Spinal cord (tissue), 10 donors: ENCODE measurements around the gene LARP1. TPM values are rescaled to one million over a fixed set of nuclear protein-coding genes. Genes with fewer than 3 reads are reported as not detected.

Source experiments
- DNase-seq, 6 donors: peaks; one replicate each; pipeline versions ENCODE4 v3.0.0 to v3.0.0-alpha.2; 2013 to 2015; ENCODE audit warnings: low spot score in 6 of 6, low read depth in 4 of 6
- H3K27ac ChIP-seq: one replicate; pipeline ENCODE4 v1.5.1; 2013; ENCODE audit warnings: low read depth, low read length, control low read depth
- H3K27me3 ChIP-seq: one replicate; pipeline ENCODE4 v1.6.1; 2013; ENCODE audit warnings: low read length; ENCODE audit not compliant: control insufficient read depth, insufficient read depth
- H3K36me3 ChIP-seq: one replicate; pipeline ENCODE4 v1.6.1; 2013; ENCODE audit warnings: low read length; ENCODE audit not compliant: control insufficient read depth, insufficient read depth
- H3K4me1 ChIP-seq: one replicate; pipeline ENCODE4 v1.6.1; 2013; ENCODE audit warnings: low read length; ENCODE audit not compliant: control insufficient read depth, insufficient read depth
- H3K4me3 ChIP-seq: one replicate; pipeline ENCODE4 v1.5.1; 2013; ENCODE audit warnings: low read depth, low read length, control low read depth
- H3K9me3 ChIP-seq: one replicate; pipeline ENCODE4 v1.6.1; 2013; ENCODE audit warnings: low read length; ENCODE audit not compliant: control insufficient read depth, insufficient read depth
- WGBS: methylation state at CpG from one replicate; pipeline ENCODE4 v1.1.5; 2013; ENCODE audit warnings: missing lambda C conversion rate; ENCODE audit not compliant: insufficient coverage; 5-methylcytosine and 5-hydroxymethylcytosine counted together
- polyA plus RNA-seq, 2 donors: library from polyadenylated mRNA; unstranded; fragments of 120-200 nt; gene quantifications; one replicate each; pipeline ENCODE4 v1.2.1, GENCODE V29; 2013; ENCODE audit not compliant: insufficient read length in 2 of 2
- total RNA-seq, 2 donors: library from RNA; depleted of rRNA in 1 of 2; stranded (reverse); fragments of 120-200 nt in 1 of 2; fragments of >200 nt in 1 of 2; gene quantifications; one replicate each; pipeline versions ENCODE4 v1.2.3 to v1.2.4, GENCODE V29; 2013 to 2014
- donor health status: healthy.

Gene LARP1
- total and polyA plus RNA-seq, 4 donors, result 59.0 to 136 (median 96.1) TPM

- Histone ChIP-seq H3K27ac (no peak overlapping the region), H3K27me3 (no peaks in the 10 kb centered on the region), H3K36me3 (no peaks in the 10 kb centered on the region), H3K4me3 (no peak overlapping the region), H3K9me3 (no peaks in the 10 kb centered on the region), H3K4me1 (peaks cover 27% of the 10 kb centered on the region)
- 100% methylated on average over 1 of the region's 1 CpG for WGBS
- no peak for DNase-seq
Measured at GRCh38 chr5:154782812-154783592, 27.8 kb downstream of the LARP1 start.

GRCh38 chr5:154783774-154784460 is 28.7 kb downstream of the LARP1 start:
- H3K4me1 ChIP-seq, result peaks cover 31% of the 10 kb centered on the region
- 73% methylated on average over 2 of the region's 11 CpGs for WGBS
- peak in 1 of 6 donors; percentile 43 for DNase-seq
- H3K27me3 ChIP-seq, result no peaks in the 10 kb centered on the region
- no peak overlapping the region for H3K4me3 ChIP-seq
- no peaks in the 10 kb centered on the region for H3K36me3 ChIP-seq
- H3K27ac ChIP-seq, result no peak overlapping the region
- H3K9me3 ChIP-seq, result no peaks in the 10 kb centered on the region

GRCh38 chr5:154784856-154785255 is 29.7 kb downstream of the LARP1 start:
- no peaks in the 10 kb centered on the region for H3K9me3 ChIP-seq
- no peaks in the 10 kb centered on the region for H3K27me3 ChIP-seq
- no peak for DNase-seq
- no peak overlapping the region for H3K27ac ChIP-seq
- H3K36me3 ChIP-seq, result no peaks in the 10 kb centered on the region
- H3K4me1 ChIP-seq, result peaks cover 27% of the 10 kb centered on the region
- whole genome bisulfite sequencing, result no CpG with 5 or more reads among the region's 2 CpGs
- no peak overlapping the region for H3K4me3 ChIP-seq

- 78% methylated on average over 1 of the region's 2 CpGs for WGBS
- H3K9me3 ChIP-seq, result no peaks in the 10 kb centered on the region
- H3K4me1 ChIP-seq, result peaks cover 25% of the 10 kb centered on the region
- no peak overlapping the region for H3K4me3 ChIP-seq
- peaks cover 8% of the 10 kb centered on the region for H3K36me3 ChIP-seq
- no peak for DNase-seq
- no peaks in the 10 kb centered on the region for H3K27me3 ChIP-seq
- no peak overlapping the region for H3K27ac ChIP-seq
Measured at GRCh38 chr5:154786414-154786813, 31.2 kb downstream of the LARP1 start.

- no peaks in the 10 kb centered on the region for H3K27me3 ChIP-seq
- H3K4me3 ChIP-seq, result no peak overlapping the region
- 100% methylated on average over 4 of the region's 5 CpGs for whole genome bisulfite sequencing
- H3K27ac ChIP-seq, result no peak overlapping the region
- peaks cover 19% of the 10 kb centered on the region for H3K36me3 ChIP-seq
- peaks cover 13% of the 10 kb centered on the region for H3K4me1 ChIP-seq
- DNase-seq, result no peak
- no peaks in the 10 kb centered on the region for H3K9me3 ChIP-seq
Measured at GRCh38 chr5:154788212-154788611, 33.0 kb downstream of the LARP1 start.

GRCh38 chr5:154791535-154791934 is 36.4 kb downstream of the LARP1 start:
- no peak overlapping the region for H3K4me3 ChIP-seq
- H3K9me3 ChIP-seq, result no peaks in the 10 kb centered on the region
- peaks cover 31% of the 10 kb centered on the region for H3K36me3 ChIP-seq
- peaks cover 4% of the 10 kb centered on the region for H3K4me1 ChIP-seq
- no peak overlapping the region for H3K27ac ChIP-seq
- WGBS, result 84% methylated on average over 2 of the region's 3 CpGs
- no peaks in the 10 kb centered on the region for H3K27me3 ChIP-seq
- DNase-seq, result no peak

DNA sequence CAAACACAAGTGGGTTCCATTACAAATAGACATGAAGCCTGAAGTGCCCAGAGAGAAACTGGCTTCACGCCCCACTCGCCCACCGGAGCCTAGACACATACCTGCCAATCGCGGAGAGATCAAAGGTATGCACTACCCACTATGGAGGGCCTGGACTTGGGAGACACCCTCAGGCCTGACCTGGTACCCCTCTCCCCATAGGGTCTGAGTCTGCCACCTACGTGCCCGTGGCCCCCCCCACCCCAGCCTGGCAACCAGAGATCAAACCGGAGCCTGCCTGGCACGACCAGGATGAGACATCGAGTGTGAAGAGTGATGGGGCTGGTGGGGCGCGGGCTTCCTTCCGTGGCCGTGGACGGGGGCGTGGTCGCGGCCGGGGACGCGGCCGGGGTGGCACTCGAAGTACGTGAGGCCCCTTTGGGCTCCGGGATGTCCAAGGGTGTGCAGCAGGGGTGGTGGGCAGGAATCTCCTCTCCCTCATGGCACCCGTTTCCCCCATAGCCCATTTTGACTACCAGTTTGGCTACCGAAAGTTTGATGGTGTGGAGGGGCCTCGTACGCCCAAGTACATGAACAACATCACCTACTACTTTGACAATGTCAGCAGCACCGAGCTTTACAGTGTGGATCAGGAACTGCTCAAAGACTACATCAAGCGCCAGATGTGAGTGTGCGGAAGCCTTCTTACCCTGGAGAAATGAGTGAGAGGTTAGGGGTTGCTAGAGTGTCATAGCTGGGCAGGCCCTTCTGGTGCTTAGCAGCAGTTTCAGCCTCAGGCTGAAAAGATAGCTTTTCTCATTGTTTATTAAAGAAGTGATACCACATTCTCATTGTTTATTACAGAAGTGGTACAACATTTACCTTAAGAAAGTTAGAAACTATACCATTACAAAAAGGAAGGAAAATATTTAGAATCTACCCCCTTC is 38.7 kb downstream of the LARP1 start:
- no peaks in the 10 kb centered on the region for H3K9me3 ChIP-seq
- H3K36me3 ChIP-seq, result peaks cover 36% of the 10 kb centered on the region
- no peak overlapping the region for H3K4me3 ChIP-seq
- no peaks in the 10 kb centered on the region for H3K27me3 ChIP-seq
- 96% methylated on average over 17 of the region's 32 CpGs for WGBS
- no peaks in the 10 kb centered on the region for H3K4me1 ChIP-seq
- no peak for DNase-seq
- no peak overlapping the region for H3K27ac ChIP-seq

DNA sequence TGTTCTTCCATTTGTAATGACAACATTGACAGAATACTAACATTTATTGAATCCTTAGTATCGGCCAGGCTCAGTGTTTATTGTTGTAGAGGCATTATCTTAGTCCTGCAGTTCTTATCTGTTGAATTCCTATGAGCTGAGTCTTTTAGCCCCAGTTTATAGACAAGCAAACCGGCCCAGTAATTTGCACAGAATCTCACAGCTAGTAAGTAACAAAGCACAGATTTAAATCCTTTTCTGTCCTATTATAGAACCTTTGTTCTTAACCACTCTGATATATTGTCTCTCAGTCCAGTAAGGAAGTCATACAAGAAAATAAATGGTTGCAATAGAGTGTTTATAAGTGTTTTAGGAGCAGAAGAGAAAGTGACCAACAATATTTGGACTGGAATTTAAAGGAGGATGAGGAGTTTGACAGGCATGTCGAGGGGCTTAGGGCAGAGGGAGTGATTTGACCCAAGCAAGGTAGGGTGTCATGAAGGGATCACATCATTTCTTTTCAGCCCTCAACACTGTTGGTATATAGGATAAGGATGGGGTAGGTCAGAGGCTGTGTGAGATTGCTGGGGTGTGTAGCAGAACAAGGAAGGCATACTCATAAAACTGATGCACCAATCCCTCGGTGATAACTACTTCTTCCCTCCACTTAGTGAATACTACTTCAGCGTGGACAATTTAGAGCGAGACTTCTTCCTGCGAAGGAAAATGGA is 39.5 kb downstream of the LARP1 start:
- DNase-seq, result no peak
- H3K36me3 ChIP-seq, result peaks cover 38% of the 10 kb centered on the region
- H3K27ac ChIP-seq, result no peak overlapping the region
- H3K4me1 ChIP-seq, result no peaks in the 10 kb centered on the region
- 94% methylated on average over 2 of the region's 7 CpGs for WGBS
- H3K4me3 ChIP-seq, result no peak overlapping the region
- H3K27me3 ChIP-seq, result no peaks in the 10 kb centered on the region
- no peaks in the 10 kb centered on the region for H3K9me3 ChIP-seq

GRCh38 chr5:154795235-154795596 is 40.0 kb downstream of the LARP1 start:
- Histone ChIP-seq H3K4me3 (no peak overlapping the region), H3K27me3 (no peaks in the 10 kb centered on the region), H3K9me3 (no peaks in the 10 kb centered on the region), H3K4me1 (no peaks in the 10 kb centered on the region), H3K36me3 (peaks cover 43% of the 10 kb centered on the region), H3K27ac (no peak overlapping the region)
- no CpG with 5 or more reads among the region's 3 CpGs for WGBS
- DNase-seq, result no peak
